Measurements from ENCODE around the gene VEGFA.
A peak's percentile ranks its signal among the peaks of the same experiment; 100 is the strongest.

VEGFA gene

GRCh38 chr6:43796903-43797890, 27.2 kb downstream of the VEGFA start:
- Histone ChIP-seq H3K9ac (ENCODE audit: low read length in 5 of 5) (peak overlapping the region in 1 of 5 donors; percentile 38), H3K27me3 (ENCODE audit: control insufficient read depth in 5 of 5, insufficient read depth in 4 of 5, low read length in 5 of 5) (no peaks in the 10 kb centered on the region), H3K9me3 (ENCODE audit: control insufficient read depth in 5 of 5, low read length in 5 of 5) (no peaks in the 10 kb centered on the region), H3K4me3 (ENCODE audit: low read depth in 1 of 5, low read length in 5 of 5) (no peak overlapping the region), H3K36me3 (ENCODE audit: control insufficient read depth in 5 of 5, insufficient read depth in 5 of 5, low read length in 5 of 5) (no peaks in the 10 kb centered on the region), H3K27ac (ENCODE audit: low read depth, low read length) (peak overlapping the region; percentile 41), H3K4me1 (ENCODE audit: control insufficient read depth in 5 of 5, insufficient read depth in 5 of 5, low read length in 5 of 5) (peaks cover 2 to 76% (median 53%) of the 10 kb centered on the region in 5 donors)

- Histone ChIP-seq H3K9me3 (ENCODE audit: control insufficient read depth in 5 of 5, low read length in 5 of 5) (no peaks in the 10 kb centered on the region), H3K27ac (ENCODE audit: low read depth, low read length) (no peak overlapping the region), H3K4me3 (ENCODE audit: low read depth in 1 of 5, low read length in 5 of 5) (no peak overlapping the region), H3K36me3 (ENCODE audit: control insufficient read depth in 5 of 5, insufficient read depth in 5 of 5, low read length in 5 of 5) (no peaks in the 10 kb centered on the region), H3K9ac (ENCODE audit: low read length in 5 of 5) (no peak overlapping the region), H3K27me3 (ENCODE audit: control insufficient read depth in 5 of 5, insufficient read depth in 4 of 5, low read length in 5 of 5) (no peaks in the 10 kb centered on the region), H3K4me1 (ENCODE audit: control insufficient read depth in 5 of 5, insufficient read depth in 5 of 5, low read length in 5 of 5) (peaks cover 2 to 82% (median 60%) of the 10 kb centered on the region in 5 donors)
Observed at GRCh38 chr6:43797919-43798318, 27.9 kb downstream of the VEGFA start.

GRCh38 chr6:43798688-43799444, 28.9 kb downstream of the VEGFA start:
- Histone ChIP-seq H3K27me3 (ENCODE audit: control insufficient read depth in 5 of 5, insufficient read depth in 4 of 5, low read length in 5 of 5) (no peaks in the 10 kb centered on the region), H3K27ac (ENCODE audit: low read depth, low read length) (peak overlapping the region; percentile 24), H3K4me1 (ENCODE audit: control insufficient read depth in 5 of 5, insufficient read depth in 5 of 5, low read length in 5 of 5) (peaks cover 2 to 82% (median 61%) of the 10 kb centered on the region in 5 donors), H3K4me3 (ENCODE audit: low read depth in 1 of 5, low read length in 5 of 5) (no peak overlapping the region), H3K9me3 (ENCODE audit: control insufficient read depth in 5 of 5, low read length in 5 of 5) (no peaks in the 10 kb centered on the region), H3K9ac (ENCODE audit: low read length in 5 of 5) (peak overlapping the region in 2 of 5 donors; percentile 2 to 6), H3K36me3 (ENCODE audit: control insufficient read depth in 5 of 5, insufficient read depth in 5 of 5, low read length in 5 of 5) (no peaks in the 10 kb centered on the region)

DNA sequence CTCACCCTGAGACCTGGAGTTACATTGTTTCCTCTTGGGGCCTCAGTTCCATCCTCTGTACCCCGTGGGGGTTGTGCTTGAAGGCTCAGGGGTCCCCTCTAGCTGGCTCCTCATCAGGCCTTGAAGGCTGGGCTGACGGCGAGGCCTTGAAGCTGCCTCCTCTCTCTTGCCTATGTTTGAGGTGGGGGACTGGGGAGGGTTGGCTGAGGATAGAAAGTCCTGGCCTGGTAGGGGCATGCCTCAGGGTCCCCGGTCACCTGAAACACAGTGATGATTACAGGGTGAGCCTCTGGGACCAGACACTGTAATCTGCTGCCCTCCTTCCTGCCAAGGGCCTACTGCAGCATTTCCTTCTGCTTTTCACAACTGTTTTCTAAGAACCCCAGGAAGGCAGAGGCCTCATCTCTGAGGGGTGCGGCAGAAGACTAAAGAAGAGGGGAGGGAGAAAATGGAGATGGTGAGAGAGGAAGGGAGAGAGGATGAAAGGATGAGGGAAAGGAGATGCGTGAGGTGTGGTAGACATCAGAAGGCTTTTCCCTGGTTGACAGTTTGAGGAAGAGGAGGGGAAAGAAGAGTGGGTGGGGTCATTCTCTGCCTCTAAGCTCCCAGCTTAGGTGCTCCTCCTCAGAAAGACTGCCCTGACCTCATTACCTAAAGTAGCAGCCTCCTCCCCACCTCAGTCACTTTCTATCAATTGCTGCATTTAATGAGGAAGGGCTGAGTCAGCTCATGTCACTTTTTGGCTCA, 29.7 kb downstream of the VEGFA start:
- H3K27me3 ChIP-seq (ENCODE audit: control insufficient read depth in 5 of 5, insufficient read depth in 4 of 5, low read length in 5 of 5) = no peaks in the 10 kb centered on the region
- H3K4me3 ChIP-seq (ENCODE audit: low read depth in 1 of 5, low read length in 5 of 5) = no peak overlapping the region
- H3K9me3 ChIP-seq (ENCODE audit: control insufficient read depth in 5 of 5, low read length in 5 of 5) = no peaks in the 10 kb centered on the region
- peak overlapping the region in 1 of 5 donors; percentile 6 for H3K9ac ChIP-seq (ENCODE audit: low read length in 5 of 5)
- no peaks in the 10 kb centered on the region for H3K36me3 ChIP-seq (ENCODE audit: control insufficient read depth in 5 of 5, insufficient read depth in 5 of 5, low read length in 5 of 5)
- H3K27ac ChIP-seq (ENCODE audit: low read depth, low read length) = peak overlapping the region; percentile 24
- peaks cover 2 to 78% (median 59%) of the 10 kb centered on the region in 5 donors for H3K4me1 ChIP-seq (ENCODE audit: control insufficient read depth in 5 of 5, insufficient read depth in 5 of 5, low read length in 5 of 5)

DNA sequence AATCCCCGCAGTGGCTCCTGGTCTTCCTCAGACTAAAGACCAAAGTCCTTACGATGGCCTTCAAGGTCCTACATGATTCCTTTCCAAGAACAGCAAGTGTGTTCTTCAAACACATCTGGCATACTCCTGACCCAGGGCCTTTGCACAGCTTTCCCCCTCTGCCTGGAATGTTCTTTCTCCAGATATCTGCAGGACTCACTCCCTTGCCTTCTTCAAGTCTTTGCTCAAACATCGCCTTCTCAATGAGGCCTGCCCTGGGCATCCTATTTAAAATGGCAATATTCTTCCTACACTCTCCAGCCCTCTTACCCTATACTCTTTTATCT, 30.2 kb downstream of the VEGFA start:
- Histone ChIP-seq H3K4me1 (ENCODE audit: control insufficient read depth in 5 of 5, insufficient read depth in 5 of 5, low read length in 5 of 5) (peaks cover 2 to 78% (median 57%) of the 10 kb centered on the region in 5 donors), H3K27me3 (ENCODE audit: control insufficient read depth in 5 of 5, insufficient read depth in 4 of 5, low read length in 5 of 5) (no peaks in the 10 kb centered on the region), H3K4me3 (ENCODE audit: low read depth in 1 of 5, low read length in 5 of 5) (no peak overlapping the region), H3K9me3 (ENCODE audit: control insufficient read depth in 5 of 5, low read length in 5 of 5) (no peaks in the 10 kb centered on the region), H3K9ac (ENCODE audit: low read length in 5 of 5) (no peak overlapping the region), H3K36me3 (ENCODE audit: control insufficient read depth in 5 of 5, insufficient read depth in 5 of 5, low read length in 5 of 5) (no peaks in the 10 kb centered on the region), H3K27ac (ENCODE audit: low read depth, low read length) (peak overlapping the region; percentile 63)

DNA sequence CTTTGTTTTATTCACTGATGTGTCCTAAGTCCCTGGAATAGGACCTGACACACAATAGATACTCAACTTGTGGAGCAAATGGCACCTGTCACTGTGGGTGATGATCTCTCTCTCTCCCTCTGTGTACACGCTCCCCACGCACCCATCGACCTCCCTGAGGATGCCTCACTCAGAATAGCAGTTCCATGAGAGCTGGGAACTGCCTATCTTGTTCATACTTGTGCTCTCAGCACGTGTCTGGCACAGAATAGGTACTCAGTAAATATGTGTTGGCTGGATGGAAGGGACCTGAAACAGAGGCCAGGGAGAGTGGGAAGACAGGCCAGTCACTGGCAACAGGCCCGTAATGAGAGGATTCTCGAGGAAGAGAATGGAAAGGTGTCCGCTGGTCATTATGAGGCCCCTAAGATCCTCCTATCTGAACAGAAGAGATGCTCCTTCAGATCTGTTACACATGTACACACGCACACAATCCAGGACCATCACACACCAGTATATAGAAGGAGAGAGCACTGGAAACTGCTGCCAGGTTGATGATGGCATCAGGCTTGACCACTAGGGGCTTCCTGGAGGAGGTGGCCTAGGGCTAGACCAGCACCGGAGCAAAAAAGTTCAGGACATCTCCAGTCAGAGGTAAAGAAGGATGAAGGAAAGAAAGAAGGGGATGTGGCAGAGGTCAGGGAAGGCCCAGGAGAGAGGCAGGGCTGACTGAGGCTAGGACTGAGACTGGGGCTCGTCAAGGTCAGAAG, 30.9 kb downstream of the VEGFA start:
- no peak overlapping the region for H3K4me3 ChIP-seq (ENCODE audit: low read depth in 1 of 5, low read length in 5 of 5)
- H3K9me3 ChIP-seq (ENCODE audit: control insufficient read depth in 5 of 5, low read length in 5 of 5) = no peaks in the 10 kb centered on the region
- H3K9ac ChIP-seq (ENCODE audit: low read length in 5 of 5) = peak overlapping the region in 2 of 5 donors; percentile 20 to 26
- no peaks in the 10 kb centered on the region for H3K27me3 ChIP-seq (ENCODE audit: control insufficient read depth in 5 of 5, insufficient read depth in 4 of 5, low read length in 5 of 5)
- peaks cover 2 to 79% (median 57%) of the 10 kb centered on the region in 5 donors for H3K4me1 ChIP-seq (ENCODE audit: control insufficient read depth in 5 of 5, insufficient read depth in 5 of 5, low read length in 5 of 5)
- peak overlapping the region; percentile 63 for H3K27ac ChIP-seq (ENCODE audit: low read depth, low read length)
- H3K36me3 ChIP-seq (ENCODE audit: control insufficient read depth in 5 of 5, insufficient read depth in 5 of 5, low read length in 5 of 5) = no peaks in the 10 kb centered on the region

DNA sequence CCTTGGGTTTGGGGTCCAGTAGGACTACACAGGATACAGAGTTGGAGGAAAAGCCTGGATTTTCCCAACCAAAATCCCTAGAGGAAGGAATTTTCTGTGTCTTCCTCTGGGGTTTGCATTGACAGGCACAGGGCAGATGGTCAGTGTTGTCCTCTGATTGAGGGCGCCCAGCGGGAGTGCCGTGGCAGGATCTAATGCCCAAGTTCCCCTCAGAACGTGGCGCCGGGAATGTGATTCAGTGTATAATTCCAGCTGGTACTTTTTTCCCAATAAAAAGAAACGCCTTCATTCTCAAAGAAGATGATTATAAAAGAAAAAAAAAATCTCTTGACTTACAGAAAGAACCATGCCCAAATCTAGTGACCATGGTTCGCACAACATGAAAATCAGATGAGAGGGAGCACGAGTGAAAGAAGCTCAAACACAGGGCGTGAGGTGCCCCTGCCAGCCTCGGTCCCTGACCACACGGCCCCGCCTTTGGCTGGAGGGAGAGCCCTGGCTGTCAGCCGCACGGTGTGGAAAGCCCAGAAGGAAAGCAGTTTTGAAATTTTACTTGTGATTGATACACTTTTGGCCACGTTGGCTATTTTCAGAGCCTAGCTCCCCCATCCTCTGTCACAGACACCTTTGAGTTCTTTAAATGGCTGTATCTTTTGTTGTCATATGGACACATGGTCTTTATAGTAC, 31.6 kb downstream of the VEGFA start:
- Histone ChIP-seq H3K36me3 (ENCODE audit: control insufficient read depth in 5 of 5, insufficient read depth in 5 of 5, low read length in 5 of 5) (no peaks in the 10 kb centered on the region), H3K9me3 (ENCODE audit: control insufficient read depth in 5 of 5, low read length in 5 of 5) (no peaks in the 10 kb centered on the region), H3K4me1 (ENCODE audit: control insufficient read depth in 5 of 5, insufficient read depth in 5 of 5, low read length in 5 of 5) (peaks cover 2 to 82% (median 57%) of the 10 kb centered on the region in 5 donors), H3K9ac (ENCODE audit: low read length in 5 of 5) (peak overlapping the region in 1 of 5 donors; percentile 26), H3K27me3 (ENCODE audit: control insufficient read depth in 5 of 5, insufficient read depth in 4 of 5, low read length in 5 of 5) (no peaks in the 10 kb centered on the region), H3K27ac (ENCODE audit: low read depth, low read length) (peak overlapping the region; percentile 63), H3K4me3 (ENCODE audit: low read depth in 1 of 5, low read length in 5 of 5) (no peak overlapping the region)

DNA sequence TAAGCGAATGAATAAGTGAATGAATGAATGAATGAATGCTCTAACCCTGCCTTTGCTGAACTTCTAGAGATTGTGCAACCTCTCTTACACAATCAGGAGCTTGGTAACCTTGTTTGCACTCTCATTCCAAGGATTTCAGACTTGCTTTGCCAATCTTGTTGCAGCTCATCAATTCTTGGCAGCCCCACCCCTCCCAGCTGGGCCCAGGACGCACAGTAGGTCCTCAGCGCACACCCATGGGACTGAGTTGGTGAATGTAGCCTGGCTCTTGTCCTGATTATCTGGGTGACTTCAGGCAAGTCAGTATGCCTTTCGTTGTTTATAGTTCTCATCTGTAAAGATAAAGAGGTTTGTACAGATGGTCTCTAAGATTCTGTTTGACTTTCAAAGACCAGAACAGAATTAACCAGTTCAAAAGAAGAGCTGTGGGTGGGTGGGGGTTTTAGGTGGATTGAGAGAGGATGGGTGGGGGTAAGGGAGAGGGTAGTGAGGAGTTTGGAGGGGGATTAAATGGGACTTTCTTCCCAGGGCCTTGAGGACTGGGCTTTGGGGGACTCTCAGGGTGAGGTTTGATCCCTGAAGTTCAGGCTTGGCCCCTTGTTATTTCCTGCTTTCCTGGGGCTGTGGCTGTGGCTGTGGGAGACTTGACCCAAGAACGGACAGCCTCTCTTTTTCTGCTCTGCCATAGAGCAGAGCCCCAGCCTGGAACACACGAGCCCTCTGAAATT, 33.2 kb downstream of the VEGFA start:
- H3K4me3 ChIP-seq (ENCODE audit: low read depth in 1 of 5, low read length in 5 of 5) = no peak overlapping the region
- H3K36me3 ChIP-seq (ENCODE audit: control insufficient read depth in 5 of 5, insufficient read depth in 5 of 5, low read length in 5 of 5) = no peaks in the 10 kb centered on the region
- H3K4me1 ChIP-seq (ENCODE audit: control insufficient read depth in 5 of 5, insufficient read depth in 5 of 5, low read length in 5 of 5) = peaks cover 2 to 79% (median 60%) of the 10 kb centered on the region in 5 donors
- no peak overlapping the region for H3K9ac ChIP-seq (ENCODE audit: low read length in 5 of 5)
- H3K9me3 ChIP-seq (ENCODE audit: control insufficient read depth in 5 of 5, low read length in 5 of 5) = no peaks in the 10 kb centered on the region
- H3K27ac ChIP-seq (ENCODE audit: low read depth, low read length) = peak overlapping the region; percentile 63
- no peaks in the 10 kb centered on the region for H3K27me3 ChIP-seq (ENCODE audit: control insufficient read depth in 5 of 5, insufficient read depth in 4 of 5, low read length in 5 of 5)

Data from subcutaneous abdominal adipose tissue (tissue), 5 donors.